Heart right ventricle (tissue), 16 donors: ENCODE measurements around the gene TRIM66. TPM values are rescaled to one million over a fixed set of nuclear protein-coding genes. Genes with fewer than 3 reads are reported as not detected.

Source experiments
- ATAC-seq, 8 donors: fragments of 200-7000 bp; cut with Tn5 transposase; one replicate each; pipeline ENCODE4 v1.9.1; 2020; ENCODE audit warnings: mild to moderate bottlenecking in 8 of 8, moderate library complexity in 8 of 8, moderate number of reproducible peaks in 1 of 8
- DNase-seq, 2 donors: peaks; one replicate each; pipeline ENCODE4 v3.0.0-alpha.2; 2020
- H3K27ac ChIP-seq, 10 donors: fragments of 200-600 bp; sonication (generic) in 2 of 10; one replicate each; pipeline versions ENCODE4 v1.5.0 to v1.8.0; 2020 to 2022; ENCODE audit warnings: mild to moderate bottlenecking in 3 of 10
- H3K27me3 ChIP-seq, 7 donors: fragments of 200-600 bp; one replicate each; pipeline ENCODE4 v1.8.0; 2021 to 2022; ENCODE audit warnings: mild to moderate bottlenecking in 2 of 7
- H3K36me3 ChIP-seq, 9 donors: fragments of 200-600 bp; sonication (generic) in 1 of 9; one replicate each; pipeline versions ENCODE4 v1.5.0 to v1.8.0; 2020 to 2022; ENCODE audit warnings: mild to moderate bottlenecking in 2 of 9
- H3K4me1 ChIP-seq, 9 donors: fragments of 200-600 bp; sonication (generic) in 1 of 9; one replicate each; pipeline versions ENCODE4 v1.5.0 to v1.8.0; 2020 to 2022; ENCODE audit warnings: mild to moderate bottlenecking in 4 of 9
- H3K4me3 ChIP-seq, 10 donors: fragments of 200-600 bp; sonication (generic) in 2 of 10; one replicate each; pipeline versions ENCODE4 v1.5.0 to v1.8.0; 2020 to 2022; ENCODE audit warnings: mild to moderate bottlenecking in 7 of 10, moderate library complexity in 2 of 10
- H3K9me3 ChIP-seq, 11 donors: fragments of 200-600 bp in 10 of 11; sonication (generic) in 2 of 11; one replicate each; pipeline versions ENCODE4 v1.5.0 to v1.8.0; 2013 to 2022; ENCODE audit warnings: mild to moderate bottlenecking in 2 of 11, control low read depth in 1 of 11, moderate library complexity in 1 of 11
- WGBS, 2 donors: extraction: QIAGEN DNeasy Blood & Tissue Kit; methylation state at CpG; one replicate each; pipeline ENCODE4 v1.1.7; 2013; ENCODE audit warnings: inconsistent platforms in 1 of 2; 5-methylcytosine and 5-hydroxymethylcytosine counted together
- intact Hi-C, 10 donors: fragments of 100-400 bp; cut with DNase I; formaldehyde crosslinking; loops; one replicate each; pipeline versions ENCODE4 v1.11.1 to v1.14.2; 2022
- polyA plus RNA-seq, 2 donors: library from polyadenylated mRNA; stranded (reverse); fragments of 200-250 nt; gene quantifications; one replicate each; pipeline ENCODE4 v1.2.3, GENCODE V29; 2013
- total RNA-seq, 10 donors: library from RNA; stranded (reverse); fragmentation: NEBNext Ultra II Directional in 3 of 10; extraction: Animal tissue kit (Norgen Biotek cat#: 25700) in 3 of 10; gene quantifications; one replicate each; pipeline versions ENCODE4 v1.2.1 to v1.2.4, GENCODE V29; 2021 to 2023
- TF ChIP-seq, protein P1 (sequence below), 9 donors: fragments of 200-600 bp; sonication (generic) in 2 of 9; IDR thresholded peaks; one replicate each; pipeline versions ENCODE4 v1.5.0 to v1.8.0; 2021 to 2022; ENCODE audit warnings: antibody characterized with exemption in 9 of 9, mild to moderate bottlenecking in 5 of 9, moderate library complexity in 1 of 9
- donor health status: Arrhythmogenic right ventricular cardiomyopathy.
- donor health status: ischemic (EF 13 %, LVEDD 7.1; RV severe dilation, severe dysfunction).
- donor health status: healthy with polysubstance abuse.
- donor health status: DM: no; HTN: yes; CAD: no.
- donor health status: DM: no; HTN: no; CAD: no.
- donor health status: ischemic (EF 25% LVEDD 6.9; RV normal size, moderate dysfunction).
- donor health status: ischemic (EF 25% LVEDD 5.7; RV mildly dilated, moderate dysfunction).
- donor health status: healthy.
- donor health status: DM: yes; HTN: yes; CAD: no.
- donor health status: Ischemic cardiomyopathy.
- donor health status: ischemic (EF 35%, LVEDD 5.7; RV mildly dilated, moderate dysfunction).
- donor health status: nonischemic (EF 11% LVEDD 7.7; RV severe dilation, severe dysfunction).
- donor health status: DM: yes; HTN: yes; CAD: no.
- donor health status: PGD.
- donor health status: ischemic (EF 29% LVEDD 5.4; RV normal size, mild dysfunction).
- donor health status: nonischemic (EF 23%, LVEDD 6.1; RV moderate dilation, normal function).

The TRIM66 gene
- total and polyA plus RNA-seq, 12 donors, result 0.33 to 7.4 (median 2.8) TPM

DNA sequence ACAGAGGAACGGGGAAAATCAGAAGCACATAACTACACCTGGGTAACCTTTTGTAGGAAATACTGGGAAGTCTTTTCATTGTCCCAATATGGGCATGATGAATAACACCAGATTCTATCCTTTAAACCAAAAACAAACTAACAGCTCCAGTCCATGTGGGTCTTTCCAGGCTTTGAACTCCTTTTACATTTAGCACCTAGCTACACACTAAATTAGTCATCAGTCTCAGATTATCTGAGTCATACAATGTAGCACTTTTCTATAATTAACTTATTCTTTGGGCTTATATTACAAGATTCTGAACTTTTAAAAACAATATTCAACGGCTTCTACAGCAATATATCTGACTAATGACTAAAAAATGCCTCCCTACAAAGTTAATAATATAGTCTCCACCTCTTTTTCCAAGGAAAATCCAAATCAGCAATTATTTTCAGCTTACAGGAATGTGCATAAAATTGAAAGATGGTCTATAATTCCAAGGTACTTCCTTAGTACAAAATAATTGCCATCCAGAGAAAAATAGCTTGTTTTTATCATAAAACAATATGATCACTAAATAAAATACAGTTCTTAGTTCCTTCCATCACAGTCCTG lies 114.8 kb downstream of the TRIM66 start:
- no peak for ATAC-seq
- WGBS, 2 donors, result 67 to 81% methylated on average over 2 of the region's 2 CpGs
- Histone ChIP-seq H3K27me3 (peaks cover 0 to 7% (median 0%) of the 10 kb centered on the region in 7 donors), H3K27ac (no peak overlapping the region), H3K4me1 (no peaks in the 10 kb centered on the region), H3K4me3 (no peak overlapping the region), H3K9me3 (no peaks in the 10 kb centered on the region), H3K36me3 (no peaks in the 10 kb centered on the region)
- TF ChIP-seq, protein P1, sequence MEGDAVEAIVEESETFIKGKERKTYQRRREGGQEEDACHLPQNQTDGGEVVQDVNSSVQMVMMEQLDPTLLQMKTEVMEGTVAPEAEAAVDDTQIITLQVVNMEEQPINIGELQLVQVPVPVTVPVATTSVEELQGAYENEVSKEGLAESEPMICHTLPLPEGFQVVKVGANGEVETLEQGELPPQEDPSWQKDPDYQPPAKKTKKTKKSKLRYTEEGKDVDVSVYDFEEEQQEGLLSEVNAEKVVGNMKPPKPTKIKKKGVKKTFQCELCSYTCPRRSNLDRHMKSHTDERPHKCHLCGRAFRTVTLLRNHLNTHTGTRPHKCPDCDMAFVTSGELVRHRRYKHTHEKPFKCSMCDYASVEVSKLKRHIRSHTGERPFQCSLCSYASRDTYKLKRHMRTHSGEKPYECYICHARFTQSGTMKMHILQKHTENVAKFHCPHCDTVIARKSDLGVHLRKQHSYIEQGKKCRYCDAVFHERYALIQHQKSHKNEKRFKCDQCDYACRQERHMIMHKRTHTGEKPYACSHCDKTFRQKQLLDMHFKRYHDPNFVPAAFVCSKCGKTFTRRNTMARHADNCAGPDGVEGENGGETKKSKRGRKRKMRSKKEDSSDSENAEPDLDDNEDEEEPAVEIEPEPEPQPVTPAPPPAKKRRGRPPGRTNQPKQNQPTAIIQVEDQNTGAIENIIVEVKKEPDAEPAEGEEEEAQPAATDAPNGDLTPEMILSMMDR (IDR thresholded peaks at IDR 0.05), result no peak
- intact Hi-C loops, result loop anchor here in 9 of 10 donors (2.0 to 10.0 kb wide), 5 partner anchors 230 to 563 kb away; no protein-coding TSS in a partner anchor
- no peak for DNase-seq

DNA sequence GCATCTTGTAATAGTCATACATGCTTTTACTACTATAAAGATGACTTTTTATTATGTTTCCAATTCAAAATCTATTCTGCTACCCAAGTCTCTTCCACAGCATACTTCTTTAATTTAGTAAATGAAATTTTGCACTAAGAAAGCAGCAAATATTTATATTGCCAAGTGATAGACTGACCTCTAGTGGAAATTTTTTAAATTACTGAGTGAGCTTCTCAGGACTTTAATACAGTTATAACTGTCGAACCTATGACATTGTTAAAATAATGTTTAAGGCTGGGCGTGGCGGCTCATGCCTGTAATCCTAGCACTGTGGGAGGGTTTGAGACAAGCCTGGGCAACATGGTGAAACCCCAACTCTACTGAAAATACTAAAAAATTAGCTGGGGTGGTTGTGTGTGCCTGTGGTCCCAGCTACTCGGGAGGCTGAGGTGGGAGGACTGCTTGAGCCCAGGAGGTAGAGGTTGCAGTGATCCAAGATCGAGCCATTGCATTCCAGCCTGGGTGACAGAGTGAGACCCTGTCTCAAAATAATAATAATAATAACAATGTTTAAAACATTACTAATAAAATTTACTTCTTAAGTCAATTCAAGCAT lies 115.8 kb downstream of the TRIM66 start:
- ATAC-seq, result peak in 4 of 8 donors; percentile 8 to 44 (median 33)
- Histone ChIP-seq H3K27ac (no peak overlapping the region), H3K4me1 (no peaks in the 10 kb centered on the region), H3K36me3 (no peaks in the 10 kb centered on the region), H3K27me3 (peaks cover 0 to 7% (median 0%) of the 10 kb centered on the region in 7 donors), H3K4me3 (no peak overlapping the region), H3K9me3 (peaks cover 0 to 4% (median 2%) of the 10 kb centered on the region in 11 donors)
- intact Hi-C loops, result loop anchor here in 9 of 10 donors (1.0 to 10.0 kb wide), 6 partner anchors 229 to 562 kb away; no protein-coding TSS in a partner anchor
- DNase-seq, result no peak
- 29 to 45% methylated on average over 5 of the region's 5 CpGs for WGBS, 2 donors
- TF ChIP-seq, protein P1 (IDR thresholded peaks at IDR 0.05), result peak; percentile 51 to 86 (median 70)

DNA sequence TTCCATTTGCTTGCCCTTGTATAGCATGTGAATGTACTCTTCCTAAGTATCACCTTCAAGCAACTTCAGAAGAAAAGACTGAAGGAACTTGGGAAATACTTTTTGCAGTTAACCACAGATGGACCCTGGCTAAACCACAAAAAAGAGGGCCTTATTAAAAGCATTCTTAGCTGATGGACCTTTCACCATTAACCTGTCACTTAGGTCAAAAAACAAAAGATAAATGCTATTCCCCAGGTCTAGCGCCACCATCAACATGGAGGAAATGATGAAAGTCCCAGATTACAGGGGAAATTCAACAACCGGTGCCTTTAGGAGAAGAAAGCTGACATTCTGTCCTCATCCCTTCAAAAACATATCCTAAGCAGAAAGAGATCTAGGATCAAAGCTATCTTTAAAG lies 117.9 kb downstream of the TRIM66 start:
- no peak overlapping the region for H3K27ac ChIP-seq

More for the DNA sequence above, 117.9 kb downstream of the TRIM66 start:
- Histone ChIP-seq H3K27me3 (peaks cover 0 to 7% (median 0%) of the 10 kb centered on the region in 7 donors), H3K36me3 (no peaks in the 10 kb centered on the region), H3K4me1 (no peaks in the 10 kb centered on the region), H3K9me3 (peaks cover 0 to 16% (median 6%) of the 10 kb centered on the region in 11 donors), H3K4me3 (no peak overlapping the region)
- TF ChIP-seq, protein P1 (IDR thresholded peaks at IDR 0.05), result no peak
- WGBS, 2 donors, result 70 to 73% methylated on average over 2 of the region's 2 CpGs
- ATAC-seq (no peak), DNase-seq (no peak)
- intact Hi-C loops, result loop anchor here in 6 of 10 donors (2.0 to 10.0 kb wide), 5 partner anchors 227 to 560 kb away; no protein-coding TSS in a partner anchor

Other genes with a start within 250 kb of the TRIM66 start
- 10 to 100 TPM; 23.3 to 37.9 (median 30.6) TPM for gene STK33, start 88.4 kb downstream of the TRIM66 start, total RNA-seq
- gene STK33, start 88.4 kb downstream of the TRIM66 start, polyA plus RNA-seq, result 10 to 100 TPM in 1 of 2 donors, 1 to 10 TPM in 1; 6.9 to 30.1 TPM
- 100 to 1,000 TPM; 317 to 560 (median 381) TPM for gene RPL27A, start 127 bp upstream of the TRIM66 start, total RNA-seq
- 1,000 to 10,000 TPM; 1,911 to 2,131 TPM for gene RPL27A, start 127 bp upstream of the TRIM66 start, polyA plus RNA-seq
- gene AKIP1, start 228.5 kb upstream of the TRIM66 start, total RNA-seq, result 10 to 100 TPM; 21.6 to 29.3 (median 25.5) TPM
- 10 to 100 TPM; 11.1 to 23.3 TPM for gene AKIP1, start 228.5 kb upstream of the TRIM66 start, polyA plus RNA-seq